GM12865 (cell line): ENCODE measurements around the gene CLN6.

Experiments
- DNase-seq: peaks from one replicate; pipeline ENCODE4 v3.0.0; 2010; ENCODE audit warnings: low read depth
- H3K4me3 ChIP-seq: 2 replicates; pipeline ENCODE4 v1.5.1; 2011; ENCODE audit warnings: mild to moderate bottlenecking, low read depth, low read length, control low read depth
- TF ChIP-seq, protein P1 (sequence below): IDR thresholded peaks from 2 replicates; pipeline ENCODE4 v1.5.1; 2011; ENCODE audit warnings: low read length, control low read depth, low read depth, inconsistent platforms; ENCODE audit not compliant: insufficient read depth; ENCODE audit errors: missing control alignments

The CLN6 gene

DNA sequence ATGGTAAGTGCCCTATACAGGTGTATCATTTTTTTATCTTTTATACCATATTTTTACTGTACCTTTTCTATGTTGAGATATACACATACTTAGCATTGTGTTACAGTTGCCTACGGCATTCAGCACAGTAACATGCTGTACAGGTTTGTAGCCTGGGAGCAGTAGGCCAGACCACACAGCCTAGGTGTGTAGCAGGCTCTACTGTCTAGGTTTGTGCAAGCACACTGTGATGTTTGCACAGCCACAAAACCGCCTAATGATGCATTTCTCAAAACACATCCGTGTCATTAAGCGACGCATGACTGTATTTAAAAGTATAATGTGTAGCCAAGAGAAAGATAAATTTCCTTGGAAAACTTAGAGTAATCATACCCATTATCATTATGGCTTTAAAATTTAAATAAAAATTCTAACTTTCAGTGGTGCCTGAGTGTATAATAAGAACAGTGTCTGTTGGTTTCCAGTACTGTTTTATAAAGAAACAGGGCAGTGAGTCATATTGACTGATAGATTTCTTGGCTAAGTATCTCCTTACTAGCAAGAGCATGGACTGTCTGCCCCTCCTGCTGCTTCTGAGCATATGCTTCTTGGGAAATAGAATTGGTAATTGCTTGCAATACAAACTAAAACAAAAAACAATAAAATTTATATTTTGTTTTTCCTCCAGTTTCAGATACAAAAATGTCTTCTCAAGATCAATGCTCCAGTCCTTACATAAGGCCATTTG lies 42.7 kb downstream of the CLN6 start:
- no peak for DNase-seq
- TF ChIP-seq, protein P1, sequence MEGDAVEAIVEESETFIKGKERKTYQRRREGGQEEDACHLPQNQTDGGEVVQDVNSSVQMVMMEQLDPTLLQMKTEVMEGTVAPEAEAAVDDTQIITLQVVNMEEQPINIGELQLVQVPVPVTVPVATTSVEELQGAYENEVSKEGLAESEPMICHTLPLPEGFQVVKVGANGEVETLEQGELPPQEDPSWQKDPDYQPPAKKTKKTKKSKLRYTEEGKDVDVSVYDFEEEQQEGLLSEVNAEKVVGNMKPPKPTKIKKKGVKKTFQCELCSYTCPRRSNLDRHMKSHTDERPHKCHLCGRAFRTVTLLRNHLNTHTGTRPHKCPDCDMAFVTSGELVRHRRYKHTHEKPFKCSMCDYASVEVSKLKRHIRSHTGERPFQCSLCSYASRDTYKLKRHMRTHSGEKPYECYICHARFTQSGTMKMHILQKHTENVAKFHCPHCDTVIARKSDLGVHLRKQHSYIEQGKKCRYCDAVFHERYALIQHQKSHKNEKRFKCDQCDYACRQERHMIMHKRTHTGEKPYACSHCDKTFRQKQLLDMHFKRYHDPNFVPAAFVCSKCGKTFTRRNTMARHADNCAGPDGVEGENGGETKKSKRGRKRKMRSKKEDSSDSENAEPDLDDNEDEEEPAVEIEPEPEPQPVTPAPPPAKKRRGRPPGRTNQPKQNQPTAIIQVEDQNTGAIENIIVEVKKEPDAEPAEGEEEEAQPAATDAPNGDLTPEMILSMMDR, result no peak
- H3K4me3 ChIP-seq, result no peak overlapping the region

DNA sequence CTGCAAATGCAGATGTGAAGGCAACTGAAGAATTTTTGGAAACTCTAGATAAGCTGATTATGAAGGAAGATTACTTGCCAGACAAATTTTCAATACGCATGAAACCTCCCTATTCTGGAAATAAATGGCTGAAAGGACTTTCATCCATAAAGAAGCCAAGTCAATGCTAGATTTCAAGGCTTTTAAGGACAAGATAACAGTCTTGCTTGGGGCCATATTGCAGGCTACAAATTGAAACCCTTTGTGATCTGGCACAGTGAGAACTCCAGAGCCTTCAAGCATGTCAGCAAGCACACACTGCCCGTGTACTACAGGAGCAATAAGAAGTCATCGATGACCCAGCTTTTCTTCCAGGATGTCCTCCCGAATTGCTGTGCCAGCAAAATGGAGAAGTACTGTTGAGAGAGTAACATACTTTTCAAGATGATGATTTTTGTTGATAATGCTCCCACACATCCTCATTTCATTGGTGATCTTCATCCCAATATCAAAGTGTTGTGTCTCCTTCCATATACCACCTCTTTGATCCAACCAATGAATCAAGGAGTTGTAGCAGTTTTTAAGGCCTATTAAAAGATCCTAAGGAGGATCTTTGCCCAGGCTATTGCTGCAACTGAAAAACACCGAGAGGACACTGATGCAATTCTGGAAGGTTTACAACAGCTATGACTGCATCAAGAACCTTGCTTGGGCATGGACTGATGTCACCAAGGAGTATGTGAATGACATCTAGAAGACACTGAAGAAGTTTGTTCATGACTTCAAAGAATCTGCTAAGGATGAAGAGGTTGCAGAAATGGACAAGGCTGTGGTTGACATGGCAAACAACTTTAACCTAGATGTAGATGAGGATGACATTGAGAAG lies 44.7 kb downstream of the CLN6 start:
- no peak for DNase-seq
- no peak overlapping the region for H3K4me3 ChIP-seq
- TF ChIP-seq, protein P1, result no peak

DNA sequence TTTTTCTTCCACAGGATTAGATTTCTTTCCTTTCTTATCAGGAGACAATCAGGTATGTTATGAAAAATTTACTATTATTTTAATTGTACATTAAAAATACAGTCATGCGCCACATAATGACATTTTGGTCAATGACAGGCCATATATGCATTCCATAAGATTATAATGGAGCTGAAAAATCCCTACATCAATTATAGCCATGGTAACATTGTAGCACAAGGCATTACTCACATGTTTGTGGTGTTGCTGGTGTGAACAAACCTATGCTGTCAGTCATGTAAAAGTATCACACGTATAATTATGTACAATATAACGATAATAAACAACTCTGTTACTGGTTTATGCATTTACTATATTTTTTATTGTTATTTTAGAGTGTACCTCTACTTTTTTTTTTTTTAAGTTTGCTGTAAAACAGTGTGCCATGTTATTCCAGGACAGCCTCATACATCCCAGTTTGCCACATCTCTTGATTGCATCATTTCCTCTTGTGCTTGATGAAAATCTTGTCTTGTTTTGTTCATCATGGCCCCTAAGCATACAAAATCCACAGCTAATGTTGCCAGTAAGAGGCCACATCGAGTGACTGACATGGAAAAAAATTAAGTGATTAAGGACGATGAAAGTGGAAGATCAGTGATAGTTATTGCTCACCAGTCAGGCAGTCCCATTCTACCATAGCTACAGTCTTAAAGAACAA lies 45.8 kb downstream of the CLN6 start:
- TF ChIP-seq, protein P1, result no peak
- DNase-seq, result no peak

DNA sequence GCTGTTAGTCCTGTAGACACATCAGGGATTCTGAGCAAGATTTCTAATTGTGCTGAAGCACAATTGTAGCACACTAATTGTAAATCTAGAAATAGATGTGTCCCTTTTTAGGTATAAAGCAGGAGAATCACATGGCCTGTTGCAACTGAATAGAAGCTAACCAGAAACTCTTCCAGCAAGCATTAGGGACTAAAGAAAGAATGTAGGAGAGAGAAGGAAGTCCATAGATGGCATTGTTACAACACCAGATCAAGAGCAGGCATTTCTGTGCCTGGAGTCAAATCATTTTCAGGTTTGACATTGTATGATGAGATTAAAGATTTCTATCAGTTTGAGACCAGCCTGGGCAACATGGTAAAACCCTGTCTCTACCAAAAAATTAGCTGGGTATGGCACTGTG lies 51.8 kb downstream of the CLN6 start:
- no peak for DNase-seq
- H3K4me3 ChIP-seq, result no peak overlapping the region
- TF ChIP-seq, protein P1, result no peak

More for the DNA sequence above, 45.8 kb downstream of the CLN6 start:
- no peak overlapping the region for H3K4me3 ChIP-seq

GRCh38 chr15:68176601-68177000 lies 52.9 kb downstream of the CLN6 start:
- TF ChIP-seq, protein P1, result no peak
- H3K4me3 ChIP-seq, result no peak overlapping the region
- no peak for DNase-seq

DNA sequence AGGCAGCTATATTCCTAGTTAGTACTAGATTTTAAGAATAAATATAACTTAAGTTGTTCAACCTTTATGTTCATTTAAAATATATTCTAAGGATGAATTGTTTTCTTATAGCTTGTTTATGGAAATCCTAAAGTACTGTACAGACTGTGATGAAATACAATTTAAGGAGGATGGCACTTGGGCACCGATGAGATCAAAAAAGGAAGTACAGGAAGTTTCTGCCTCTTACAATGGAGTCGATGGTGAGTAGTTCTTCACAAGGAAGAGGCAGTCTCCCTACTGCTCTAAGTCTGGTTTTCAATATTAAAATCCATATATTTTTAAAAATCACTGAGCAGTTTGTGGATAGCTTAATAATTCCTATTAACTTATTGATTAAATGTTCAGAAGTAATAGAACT lies 54.0 kb downstream of the CLN6 start:
- DNase-seq, result no peak
- TF ChIP-seq, protein P1, result no peak

More for the DNA sequence above, 54.0 kb downstream of the CLN6 start:
- H3K4me3 ChIP-seq, result no peak overlapping the region
